ENCODE results near the gene B3GNT5.

DNA sequence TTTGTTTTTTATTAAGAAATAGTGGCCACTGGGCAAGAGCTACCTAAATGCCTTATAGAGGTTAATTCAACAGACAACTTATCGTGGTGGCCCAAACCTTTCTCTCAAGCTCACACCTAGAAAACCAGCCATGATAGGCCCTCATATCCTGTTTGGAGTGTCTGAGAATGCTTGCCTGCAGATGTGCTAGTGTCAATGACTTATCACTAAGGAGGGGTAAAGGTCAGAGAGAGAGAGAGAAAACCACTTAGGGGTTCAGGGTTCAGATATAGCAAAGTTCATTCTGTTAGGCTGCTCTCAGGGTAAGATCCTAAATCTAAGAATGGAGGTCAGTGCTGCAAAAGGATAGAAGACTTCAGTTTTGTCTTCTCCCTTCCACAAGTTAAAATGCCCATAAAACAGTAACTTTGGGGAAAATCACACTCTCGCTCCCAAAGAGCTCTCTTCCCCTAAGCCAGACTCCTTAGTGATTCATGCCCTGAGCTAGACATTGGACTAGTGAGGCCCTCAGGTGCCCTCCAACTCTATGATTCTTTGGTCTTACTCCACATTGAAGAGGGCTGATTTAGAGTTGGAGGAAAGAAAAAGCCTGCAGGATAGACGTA, 30.3 kb upstream of the B3GNT5 start:
- TF ChIP-seq, protein P1, sequence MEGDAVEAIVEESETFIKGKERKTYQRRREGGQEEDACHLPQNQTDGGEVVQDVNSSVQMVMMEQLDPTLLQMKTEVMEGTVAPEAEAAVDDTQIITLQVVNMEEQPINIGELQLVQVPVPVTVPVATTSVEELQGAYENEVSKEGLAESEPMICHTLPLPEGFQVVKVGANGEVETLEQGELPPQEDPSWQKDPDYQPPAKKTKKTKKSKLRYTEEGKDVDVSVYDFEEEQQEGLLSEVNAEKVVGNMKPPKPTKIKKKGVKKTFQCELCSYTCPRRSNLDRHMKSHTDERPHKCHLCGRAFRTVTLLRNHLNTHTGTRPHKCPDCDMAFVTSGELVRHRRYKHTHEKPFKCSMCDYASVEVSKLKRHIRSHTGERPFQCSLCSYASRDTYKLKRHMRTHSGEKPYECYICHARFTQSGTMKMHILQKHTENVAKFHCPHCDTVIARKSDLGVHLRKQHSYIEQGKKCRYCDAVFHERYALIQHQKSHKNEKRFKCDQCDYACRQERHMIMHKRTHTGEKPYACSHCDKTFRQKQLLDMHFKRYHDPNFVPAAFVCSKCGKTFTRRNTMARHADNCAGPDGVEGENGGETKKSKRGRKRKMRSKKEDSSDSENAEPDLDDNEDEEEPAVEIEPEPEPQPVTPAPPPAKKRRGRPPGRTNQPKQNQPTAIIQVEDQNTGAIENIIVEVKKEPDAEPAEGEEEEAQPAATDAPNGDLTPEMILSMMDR (IDR thresholded peaks at IDR 0.05 in 4 of 5, conservative IDR thresholded peaks at IDR 0.05 in 1 of 5) = no peak
- no peak for TF ChIP-seq POLR2A (IDR thresholded peaks at IDR 0.05)

All from gastrocnemius medialis (tissue), 4 donors.